ENCODE results near the gene SELENOI.
"Not testable (repeated sequence)": the region's sequence is repeated elsewhere in the genome, so short reads cannot be mapped to it uniquely, and the experiment has no call there.

Gene SELENOI

GRCh38 chr2:26316041-26316440 lies 29.9 kb upstream of the SELENOI start:
- peak; percentile 17 for TF ChIP-seq CTCF (IDR thresholded peaks at IDR 0.05; ENCODE audit: insufficient read depth, missing control alignments)
- no peak for FAIRE-seq
- no peak for DNase-seq (ENCODE audit: insufficient read length, low spot score)

- TF ChIP-seq CTCF (IDR thresholded peaks at IDR 0.05; ENCODE audit: insufficient read depth, missing control alignments) = no peak
- DNase-seq (ENCODE audit: insufficient read length, low spot score) (no peak), FAIRE-seq (no peak)
These were observed 29.1 kb upstream of the SELENOI start for GRCh38 chr2:26316845-26317244.

GRCh38 chr2:26317377-26318105 lies 28.4 kb upstream of the SELENOI start:
- no peak for DNase-seq (ENCODE audit: insufficient read length, low spot score)
- FAIRE-seq = no peak
- no peak for TF ChIP-seq CTCF (IDR thresholded peaks at IDR 0.05; ENCODE audit: insufficient read depth, missing control alignments)

GRCh38 chr2:26318950-26319349 lies 27.0 kb upstream of the SELENOI start:
- FAIRE-seq (no peak), DNase-seq (ENCODE audit: insufficient read length, low spot score) (no peak)
- TF ChIP-seq CTCF (IDR thresholded peaks at IDR 0.05; ENCODE audit: insufficient read depth, missing control alignments) = no peak

GRCh38 chr2:26324479-26324878 lies 21.5 kb upstream of the SELENOI start:
- not testable (repeated sequence) for FAIRE-seq; DNase-seq (ENCODE audit: insufficient read length, low spot score)

GRCh38 chr2:26324903-26325302 lies 21.0 kb upstream of the SELENOI start:
- TF ChIP-seq CTCF (IDR thresholded peaks at IDR 0.05; ENCODE audit: insufficient read depth, missing control alignments) = no peak
- no peak for FAIRE-seq
- DNase-seq (ENCODE audit: insufficient read length, low spot score) = no peak

- DNase-seq (ENCODE audit: insufficient read length, low spot score) = no peak
- no peak for TF ChIP-seq CTCF (IDR thresholded peaks at IDR 0.05; ENCODE audit: insufficient read depth, missing control alignments)
- FAIRE-seq = no peak
These were observed 20.1 kb upstream of the SELENOI start for GRCh38 chr2:26325851-26326250.
